Stimulated activated CD4-positive, alpha-beta T cell treated with anti-CD3 and anti-CD28 coated beads, Interleukin-2, amount 100 ng/mL, for 48 hours (primary cell): ENCODE data around the gene GUCY2D.
A peak's percentile ranks its signal among the peaks of the same experiment; 100 is the strongest.
"Not testable (repeated sequence)": the region's sequence is repeated elsewhere in the genome, so short reads cannot be mapped to it uniquely, and the experiment has no call there.

Experiments used
- DNase-seq, 2 donors: peaks; one replicate each; pipeline ENCODE4 v3.0.0-alpha.2; 2020

Gene GUCY2D

DNA sequence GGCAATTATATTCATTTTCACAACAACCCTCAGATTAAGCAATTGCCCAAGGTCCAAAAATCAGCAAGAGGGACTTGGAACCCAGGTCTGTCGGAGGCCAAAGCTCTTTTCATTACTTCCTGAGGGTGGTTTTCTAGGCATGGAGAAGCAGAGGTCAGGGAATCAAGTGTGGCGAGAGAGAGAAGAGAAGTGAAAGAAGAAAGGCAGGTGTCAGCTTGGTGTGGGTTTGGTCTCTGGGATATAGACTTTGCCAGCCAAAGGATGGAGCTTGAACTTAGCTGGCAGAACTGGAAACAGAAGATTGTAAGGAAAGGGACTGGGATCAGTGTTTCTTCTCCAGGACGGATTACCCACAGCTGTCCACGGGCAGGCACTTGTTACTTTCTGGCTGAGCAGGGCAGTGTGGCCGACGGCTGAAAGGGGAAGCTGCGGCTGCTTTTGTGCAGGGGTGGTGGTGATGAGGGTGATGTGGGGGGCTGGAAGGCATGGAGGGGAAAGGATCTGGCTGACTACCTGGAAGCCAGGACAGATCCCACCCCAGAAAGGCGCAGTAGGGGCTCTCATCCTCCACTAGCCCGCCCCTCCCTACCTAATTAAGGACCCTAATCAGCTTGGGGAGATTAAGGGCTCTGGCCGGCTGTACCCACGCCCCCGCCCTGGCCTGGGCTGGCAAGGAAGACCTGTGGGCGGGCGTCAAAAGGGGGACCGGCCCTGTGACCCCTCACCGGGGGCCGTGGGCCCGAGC lies at the start of gene GUCY2D:
TSS of gene GUCY2D (plus strand) at position 640 of the 745 bp plus-strand sequence. CDS start 433 bp downstream, outside the sequence.
- no peak for DNase-seq

DNA sequence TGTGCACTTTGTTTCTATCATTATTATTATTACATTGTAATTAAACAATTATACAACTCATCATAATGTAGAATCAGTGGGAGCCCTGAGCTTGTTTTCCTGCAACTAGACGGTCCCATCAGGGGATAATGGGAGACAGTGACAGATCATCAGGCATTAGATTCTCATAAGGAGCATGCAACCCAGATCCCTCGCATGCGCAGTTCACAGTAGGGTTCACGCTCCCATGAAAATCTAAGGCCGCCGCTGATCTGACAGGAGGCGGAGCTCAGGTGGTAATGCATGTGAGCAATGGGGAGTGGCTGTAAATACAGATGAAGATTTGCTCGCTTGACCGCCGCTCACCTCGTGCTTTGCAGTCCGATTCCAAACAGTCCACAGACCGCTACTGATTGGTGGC lies 49.1 kb upstream of the GUCY2D start:
- DNase-seq = not testable (repeated sequence)

DNA sequence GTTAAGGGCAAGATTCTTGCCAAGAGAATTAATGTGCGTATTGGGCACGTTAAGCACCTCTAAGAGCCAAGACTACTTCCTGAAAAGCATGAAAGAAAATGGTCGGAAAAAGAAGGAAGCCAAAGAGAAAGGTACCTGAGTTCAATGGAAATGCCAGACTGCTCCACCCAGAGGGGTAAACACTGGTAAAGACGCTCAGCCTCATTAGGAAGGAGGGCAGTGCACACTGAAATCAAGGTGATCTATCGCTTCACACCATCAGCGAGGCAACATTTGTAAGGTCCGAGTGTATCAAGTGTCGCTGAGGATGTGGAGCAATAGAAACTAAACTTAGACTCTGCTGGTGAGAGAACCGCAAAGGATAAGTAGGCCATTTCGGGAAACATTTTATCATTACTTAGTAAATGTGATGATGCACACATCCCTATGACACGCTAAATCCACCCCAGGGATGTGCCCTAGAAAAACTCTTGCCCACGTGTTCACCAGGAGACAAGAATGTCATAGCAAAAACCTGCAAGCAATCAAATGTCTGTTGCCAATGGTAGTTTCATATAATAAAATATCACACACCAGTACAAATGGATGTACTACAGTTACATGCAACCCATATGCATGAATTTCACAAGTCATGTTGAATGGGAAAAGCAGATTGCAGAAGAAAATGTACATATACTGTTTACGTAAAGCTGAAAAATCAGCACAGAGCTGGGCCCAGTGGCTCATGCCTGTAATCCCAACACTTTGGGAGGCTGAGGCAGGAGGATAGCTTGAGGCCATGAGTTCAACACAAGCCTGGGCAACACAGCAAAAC lies 46.8 kb upstream of the GUCY2D start:
- no peak for DNase-seq

DNA sequence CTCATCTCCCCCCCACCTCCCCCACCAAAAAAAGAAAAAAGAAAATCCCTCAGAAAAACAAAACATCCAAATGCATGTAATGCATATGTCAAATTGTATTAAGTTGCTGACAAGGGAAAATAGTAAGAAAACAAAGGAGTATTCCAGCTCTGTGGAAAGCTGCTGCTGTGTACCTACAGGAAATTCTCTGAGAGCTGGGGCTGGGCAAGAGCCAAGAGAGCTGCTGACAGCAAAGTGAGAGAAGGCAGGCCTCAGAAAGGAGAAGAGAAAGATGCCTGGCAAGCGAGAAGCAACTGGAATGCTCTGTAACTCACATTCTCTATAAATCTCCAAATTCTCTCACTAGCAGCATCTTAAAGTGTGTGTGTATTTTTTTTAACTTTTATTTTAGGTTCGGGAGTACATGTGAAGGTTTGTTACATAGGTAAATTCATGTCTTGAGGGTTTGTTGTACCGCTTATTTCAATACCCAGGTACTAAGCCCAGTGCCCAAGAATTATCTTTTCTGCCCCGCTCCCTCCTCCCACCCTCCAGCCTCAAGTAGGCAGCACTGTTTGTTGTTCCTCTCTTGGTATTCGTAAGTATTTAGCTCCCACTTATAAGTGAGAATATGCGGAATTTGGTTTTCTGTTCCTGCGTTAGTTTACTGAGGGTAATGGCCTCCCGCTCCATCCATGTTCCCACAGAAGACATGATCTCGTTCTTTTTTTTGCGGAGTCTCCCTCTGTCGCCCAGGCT lies 46.0 kb upstream of the GUCY2D start:
- DNase-seq = no peak

DNA sequence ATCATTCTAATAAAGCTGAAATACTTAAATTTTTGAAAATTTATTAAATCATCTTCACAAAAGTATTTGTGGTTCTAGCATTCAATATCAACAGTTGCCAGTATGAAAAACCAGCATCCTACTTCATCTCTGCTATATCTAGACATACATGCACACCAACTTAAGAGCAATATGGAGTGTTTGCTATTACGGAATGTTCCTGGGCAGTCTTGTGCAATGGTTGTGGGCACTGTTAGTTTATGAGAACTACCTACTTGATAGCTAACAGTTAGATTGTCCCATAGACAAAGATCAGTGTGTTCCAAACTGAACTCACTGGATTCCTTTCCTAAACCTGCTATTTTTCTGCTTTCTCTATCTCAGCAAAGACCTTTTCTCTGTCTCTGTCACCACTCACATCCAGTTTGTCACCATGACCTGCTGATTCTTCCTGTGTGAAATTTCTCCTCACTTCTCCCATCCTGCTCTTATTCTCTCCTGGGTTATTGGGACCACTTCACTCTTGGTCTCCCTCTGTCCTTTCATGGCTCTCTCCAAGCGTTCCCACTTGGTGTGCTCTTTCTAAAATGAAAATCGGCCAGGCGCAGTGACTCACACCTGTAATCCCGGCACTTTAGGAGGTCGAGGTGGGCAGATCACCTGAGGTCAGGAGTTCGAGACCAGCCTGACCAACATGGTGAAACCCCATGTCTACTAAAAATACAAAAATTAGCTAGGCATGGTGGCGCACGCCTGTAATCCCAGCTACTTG lies 42.7 kb upstream of the GUCY2D start:
- no peak for DNase-seq

DNA sequence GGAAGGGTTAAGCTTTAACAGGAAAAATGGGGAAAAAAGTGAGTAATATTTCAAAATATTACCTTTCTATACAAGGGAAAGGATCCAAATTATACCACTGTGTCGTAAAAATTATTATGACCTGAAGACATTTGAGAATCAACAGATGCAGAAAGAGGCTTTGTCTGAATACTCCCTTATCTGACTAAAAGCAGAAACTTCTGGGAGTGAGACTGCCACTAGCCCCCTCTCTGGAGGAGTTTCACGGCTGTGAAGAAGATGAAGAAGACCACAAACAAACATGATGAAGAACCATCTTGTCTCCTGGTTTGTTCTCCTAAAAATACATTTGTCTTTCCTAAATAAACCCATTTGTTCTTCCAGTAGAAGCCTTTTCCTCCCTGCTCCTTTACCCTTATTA lies 41.0 kb upstream of the GUCY2D start:
- DNase-seq = no peak

DNA sequence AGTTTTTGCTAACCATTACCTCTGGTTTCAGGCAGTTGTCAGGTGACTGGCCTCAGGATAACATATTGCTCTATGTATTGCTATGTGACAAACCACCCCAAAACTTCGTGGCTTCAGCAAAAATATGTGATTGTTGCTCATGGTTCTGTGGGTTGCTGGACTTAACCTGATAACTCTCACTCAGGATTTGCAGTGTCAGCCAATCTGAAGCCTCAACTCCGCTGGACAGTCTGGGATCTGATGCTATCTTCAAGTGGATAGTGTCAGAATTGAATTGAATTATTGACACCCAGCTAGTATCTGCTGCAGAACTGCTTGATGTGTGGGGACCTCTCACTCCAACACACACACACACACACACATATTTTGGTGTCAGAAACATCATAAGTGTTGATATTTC lies 34.7 kb upstream of the GUCY2D start:
- DNase-seq = no peak

DNA sequence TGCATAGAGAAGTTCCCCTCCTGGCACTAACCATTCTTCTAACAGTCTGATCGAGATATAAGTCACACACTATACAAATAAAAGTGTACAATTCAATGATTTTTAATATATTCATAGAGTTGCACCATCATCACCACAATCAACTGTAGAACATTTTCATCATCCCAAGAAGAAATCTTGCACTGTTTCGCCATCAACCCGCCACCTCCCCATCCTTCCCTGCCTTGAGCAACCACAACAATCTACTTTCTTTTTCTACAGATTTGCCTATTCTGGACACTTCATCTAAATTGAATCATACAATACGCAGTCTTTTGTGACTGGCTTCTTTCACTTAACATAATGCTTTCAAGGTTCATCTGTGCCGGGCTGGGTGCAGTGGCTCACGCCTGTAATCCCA lies 33.0 kb upstream of the GUCY2D start:
- no peak for DNase-seq

DNA sequence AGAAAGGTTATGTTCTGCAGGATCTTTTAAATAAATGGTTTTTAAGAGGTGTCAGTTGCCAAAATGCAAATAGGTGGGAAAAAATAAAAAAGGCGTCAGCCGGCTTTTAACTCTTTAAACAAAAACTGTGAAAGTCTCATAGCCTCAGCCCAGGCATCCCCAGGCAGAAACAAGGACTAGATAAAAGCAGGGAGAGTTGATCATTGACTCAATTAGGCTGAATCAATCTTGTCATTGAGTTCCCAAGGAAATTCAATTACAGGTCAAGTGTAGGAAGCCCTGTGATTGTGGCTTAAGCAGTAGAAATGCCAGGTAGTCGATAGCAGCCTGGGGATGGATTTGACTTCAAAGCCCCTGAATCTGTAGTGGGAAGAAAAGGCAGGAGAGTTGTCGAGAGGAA lies 30.8 kb upstream of the GUCY2D start:
- DNase-seq = no peak

DNA sequence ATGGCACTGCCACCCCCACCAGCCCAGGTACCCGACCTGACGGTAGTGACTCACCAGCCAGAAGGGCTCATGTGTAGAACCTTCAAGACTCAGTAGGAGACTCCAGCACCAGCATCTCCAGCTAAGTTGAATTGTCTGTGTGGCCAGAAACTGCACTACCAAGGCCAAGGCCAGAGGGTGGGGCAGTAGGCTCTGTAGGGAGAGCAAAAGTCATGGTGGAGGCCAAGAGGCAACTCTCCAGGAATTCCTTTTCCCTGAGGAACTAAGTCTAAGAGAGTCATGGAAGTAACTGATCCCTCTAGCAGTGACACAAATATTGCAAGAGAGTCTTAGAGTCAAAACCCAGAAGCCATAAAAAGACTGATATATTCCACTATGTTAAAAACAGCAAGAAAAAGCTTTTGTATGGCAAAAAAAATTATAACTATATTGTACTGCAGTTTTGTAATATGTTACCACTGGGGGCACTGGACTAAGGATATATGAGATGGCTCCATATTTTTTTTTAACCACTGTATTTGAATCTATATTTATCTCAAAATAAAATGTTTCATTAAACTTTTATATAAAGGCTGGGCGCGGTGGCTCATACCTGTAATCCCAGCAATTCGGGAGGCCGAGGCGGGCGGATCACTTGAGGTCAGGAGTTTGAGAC lies 30.2 kb upstream of the GUCY2D start:
- DNase-seq = no peak

DNA sequence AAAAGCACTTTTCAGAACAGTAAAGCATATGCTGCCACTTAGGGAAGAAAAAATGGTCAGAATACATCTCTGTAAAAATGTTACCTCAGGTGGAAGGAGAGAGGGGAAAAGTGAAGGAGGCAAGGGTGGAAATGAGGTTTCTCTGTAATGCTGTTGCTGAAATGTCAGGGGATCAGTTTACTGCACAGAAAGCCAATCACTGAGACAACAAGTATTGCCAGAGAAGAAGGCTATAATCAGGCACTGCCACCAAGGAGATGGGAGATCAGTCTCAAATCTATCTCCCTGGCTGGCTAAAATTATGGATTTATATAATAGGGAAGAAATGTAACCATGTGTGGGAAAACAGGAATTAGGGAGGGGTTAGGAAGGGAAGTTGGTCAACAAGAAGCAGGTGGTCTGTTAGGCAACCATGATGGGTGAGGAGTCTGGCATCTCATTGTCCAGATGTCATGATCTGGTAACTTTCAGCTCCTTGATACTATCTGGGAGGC lies 27.7 kb upstream of the GUCY2D start:
- no peak for DNase-seq

DNA sequence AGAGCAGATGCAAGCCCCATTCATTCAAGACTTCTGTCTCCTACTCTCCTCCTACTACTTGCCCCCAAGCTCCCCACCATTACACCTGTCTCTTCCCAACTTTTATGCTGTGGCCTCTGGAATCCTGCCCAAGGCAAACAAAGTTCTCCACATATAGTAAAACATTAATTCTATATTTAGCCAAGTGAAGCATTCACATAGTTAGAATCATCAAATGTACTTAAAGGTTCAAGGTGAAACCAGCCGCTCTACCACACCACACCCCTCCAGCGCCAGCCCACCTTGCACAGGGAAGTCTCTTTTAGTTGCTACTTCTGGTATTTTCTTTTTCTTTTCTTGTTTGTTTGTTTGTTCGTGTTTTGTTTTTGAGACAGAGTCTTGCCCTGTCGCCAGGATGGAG lies 25.4 kb upstream of the GUCY2D start:
- DNase-seq = no peak

DNA sequence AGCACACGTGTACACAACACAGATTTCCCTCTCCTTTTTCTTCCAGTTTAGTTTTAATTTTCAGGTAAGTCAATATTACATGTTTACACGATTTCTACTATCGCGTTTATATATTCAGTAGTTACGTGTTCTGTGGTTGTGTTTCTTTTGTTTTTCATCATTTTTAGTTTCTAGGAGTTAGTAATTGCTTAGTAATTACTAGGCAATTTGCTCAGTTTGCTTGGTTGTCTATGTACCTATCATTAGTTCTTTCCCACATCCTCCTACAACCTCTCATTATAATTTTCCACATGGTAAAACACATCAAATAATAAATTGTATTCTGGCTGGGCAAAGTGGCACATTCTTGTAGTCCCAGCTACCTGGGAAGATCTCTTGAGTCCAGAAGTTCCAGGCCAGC lies 24.6 kb upstream of the GUCY2D start:
- DNase-seq = no peak

DNA sequence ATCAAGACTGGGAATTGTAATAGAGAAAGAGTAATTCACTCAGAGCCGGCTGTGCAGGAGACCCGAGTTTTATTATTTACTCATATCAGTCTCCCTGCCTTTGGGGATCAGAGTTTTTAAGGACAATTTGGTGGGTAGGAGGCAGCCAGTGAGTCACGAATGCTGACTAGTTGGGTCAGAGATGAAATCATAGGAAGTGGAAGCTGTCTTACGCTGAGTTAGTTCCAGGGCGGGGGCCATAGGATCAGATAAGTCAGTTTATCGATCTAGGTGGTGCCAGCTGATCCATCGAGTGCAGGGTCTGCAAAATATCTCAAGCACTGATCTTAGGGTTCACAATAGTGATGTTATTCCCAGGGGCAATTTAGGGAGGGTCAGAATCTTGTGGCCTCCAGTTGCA lies 20.2 kb upstream of the GUCY2D start:
- no peak for DNase-seq

DNA sequence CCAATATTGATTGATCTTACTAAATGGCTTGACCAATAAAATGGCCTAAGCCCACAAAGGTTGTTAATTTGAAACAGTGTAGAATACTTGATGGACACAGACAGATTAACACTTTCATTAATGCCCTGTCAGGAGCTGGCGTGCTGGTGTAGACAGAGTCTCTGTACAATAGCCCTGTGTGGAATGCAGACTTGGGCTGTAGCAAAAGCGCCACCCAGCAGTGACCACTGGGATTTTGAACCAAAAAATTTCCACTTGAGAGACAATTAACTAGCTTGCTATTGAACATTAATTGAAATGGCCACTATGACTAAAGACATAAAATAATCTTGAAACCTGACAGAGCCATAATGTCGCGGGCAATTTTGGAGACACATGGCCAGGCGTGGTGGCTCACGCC lies 19.7 kb upstream of the GUCY2D start:
- DNase-seq = no peak

DNA sequence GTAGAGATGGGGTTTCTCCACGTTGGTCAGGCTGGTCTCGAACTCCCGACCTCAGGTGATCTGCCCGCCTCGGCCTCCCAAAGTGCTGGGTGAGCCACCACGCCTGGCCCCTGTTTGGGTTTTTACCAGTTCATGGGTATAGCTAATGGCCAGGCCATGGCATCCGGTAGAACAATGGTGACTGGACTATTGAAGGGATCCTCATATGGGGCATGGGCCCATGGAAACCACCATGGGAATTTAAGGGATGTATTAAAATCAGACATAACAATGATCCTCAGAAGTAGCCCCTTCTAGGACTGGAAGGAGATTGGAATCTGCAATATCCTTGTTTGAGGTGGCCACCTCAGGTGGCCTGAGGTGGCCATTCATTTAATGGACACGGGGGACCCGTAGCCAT lies 17.5 kb upstream of the GUCY2D start:
- DNase-seq = no peak

DNA sequence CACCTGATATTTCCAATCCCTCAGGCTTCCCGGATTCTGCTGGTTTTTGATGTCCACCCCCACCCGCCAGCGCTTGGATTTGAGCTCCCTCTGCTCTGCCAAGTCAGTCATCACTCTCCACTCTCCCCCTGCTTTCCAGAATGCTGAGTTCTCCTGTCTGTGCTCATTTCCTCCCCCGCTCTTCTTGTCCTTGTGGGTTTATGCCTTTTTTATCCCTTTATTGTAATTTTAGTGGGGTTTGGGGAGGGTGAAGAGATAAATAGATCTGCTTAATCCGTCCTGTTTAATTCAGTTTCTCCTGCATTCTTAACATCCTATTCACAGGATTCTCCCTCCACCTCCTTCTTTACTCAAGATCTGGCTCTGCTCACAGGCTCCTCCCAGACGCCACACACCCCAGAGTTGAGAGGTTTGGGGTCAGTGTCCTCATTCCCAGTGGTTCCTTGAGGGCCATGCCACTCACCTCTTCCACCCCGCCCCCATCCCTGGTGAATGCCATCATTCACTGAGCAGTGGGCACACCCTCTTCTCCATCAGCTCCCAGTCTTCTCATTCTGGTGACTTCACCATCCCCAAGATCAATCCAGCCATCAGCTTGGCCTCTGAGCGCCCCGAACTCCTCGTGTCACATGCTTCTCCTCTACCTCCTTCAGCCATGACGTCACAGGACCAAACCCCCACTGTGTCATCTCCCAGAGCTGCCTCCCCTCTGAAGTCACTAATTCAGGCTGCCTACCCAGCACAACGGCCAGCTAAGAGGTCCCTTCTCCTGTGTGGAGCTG lies 15.1 kb upstream of the GUCY2D start:
- DNase-seq = no peak

DNA sequence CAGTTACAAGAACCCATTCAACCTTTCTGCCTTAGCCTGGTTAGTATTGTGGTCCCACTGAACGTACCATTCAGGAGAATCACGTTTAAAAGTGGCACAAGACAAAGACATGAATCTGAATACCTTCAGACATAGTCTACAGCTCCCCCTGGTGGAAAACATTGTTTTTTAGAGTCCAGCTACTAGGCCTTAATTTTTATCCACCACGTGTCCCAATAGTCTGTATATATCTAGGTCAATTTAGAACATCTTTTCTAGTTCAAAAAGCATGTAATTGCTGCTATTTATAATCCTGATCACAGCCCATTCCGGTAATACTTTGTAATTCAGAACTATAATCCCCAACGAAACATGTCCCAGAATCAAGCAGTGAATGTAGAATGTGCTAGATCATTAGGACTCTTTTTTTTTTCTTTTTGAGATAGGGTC lies 13.7 kb upstream of the GUCY2D start:
- peak; percentile 39 to 61 for DNase-seq

DNA sequence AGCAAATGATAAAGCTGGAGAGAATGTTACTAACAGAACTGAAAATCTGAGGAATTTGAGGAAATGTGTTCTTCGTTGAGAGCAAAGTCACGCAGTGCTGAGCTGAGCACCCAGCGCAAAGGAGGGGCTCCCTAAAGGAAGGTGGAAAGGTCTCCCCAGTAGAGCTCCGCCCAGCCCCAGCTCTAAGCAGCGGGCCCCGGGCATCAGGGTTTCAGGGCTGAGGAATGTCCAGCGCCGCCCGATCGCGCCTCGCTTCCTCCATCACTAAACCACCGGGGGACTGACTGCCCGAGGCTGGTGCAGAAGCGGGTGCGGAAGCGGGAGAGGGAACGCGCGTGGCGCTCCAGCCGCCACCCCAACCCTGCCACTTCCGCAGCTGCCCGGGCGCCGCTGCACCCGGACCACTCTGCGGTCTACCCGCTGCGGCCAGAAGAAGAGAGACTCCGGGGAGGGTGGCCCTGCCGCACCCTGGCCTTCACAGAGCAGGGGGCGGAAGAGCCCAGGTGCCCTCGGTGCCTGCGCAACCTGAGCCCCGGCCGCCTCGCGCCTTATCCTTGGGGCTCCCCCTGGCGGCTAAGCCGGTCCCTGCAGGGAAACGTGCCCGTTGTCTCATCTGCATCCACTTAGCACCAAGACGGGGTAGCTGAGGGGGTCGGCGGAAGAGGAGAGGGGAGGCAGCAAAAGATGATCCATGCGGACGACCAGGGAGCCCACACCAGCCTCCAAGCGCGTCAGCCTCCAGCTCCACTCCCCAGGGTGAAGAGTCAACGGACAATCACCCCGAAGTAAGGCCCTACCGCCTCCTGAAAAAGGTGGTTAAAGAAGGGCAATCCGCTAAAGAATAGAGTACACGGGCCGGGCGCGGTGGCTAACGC lies 12.4 kb upstream of the GUCY2D start:
- peak; percentile 98 for DNase-seq

DNA sequence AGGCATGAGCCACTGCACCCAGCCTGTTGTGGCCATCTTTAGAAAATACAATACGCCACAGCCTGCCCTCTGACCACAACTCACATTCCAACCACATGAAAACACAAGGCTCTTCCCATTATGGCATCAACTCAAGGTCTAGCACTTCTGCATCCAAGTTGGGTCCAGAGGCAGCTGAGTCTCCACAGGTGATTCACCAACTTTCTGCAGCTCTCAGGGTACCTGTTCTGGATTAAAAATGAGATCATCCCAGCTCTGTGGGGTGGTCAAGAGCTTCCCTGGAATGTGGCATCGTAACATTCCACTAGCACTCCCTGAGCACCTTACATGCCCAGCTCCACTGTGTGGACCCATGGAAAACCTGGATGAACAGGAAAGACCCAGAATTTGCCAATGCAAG lies 9.9 kb upstream of the GUCY2D start:
- no peak for DNase-seq
